Type B pancreatic cell (in vitro differentiated cells): ENCODE measurements around the gene NPBWR2. TPM values are rescaled to one million over a fixed set of nuclear protein-coding genes. Genes with fewer than 3 reads are reported as not detected.
A peak's percentile ranks its signal among the peaks of the same experiment; 100 is the strongest.

ENCODE experiments used
- DNase-seq: peaks from one replicate; pipeline ENCODE4 v3.0.0; 2021; ENCODE audit warnings: mixed read lengths; ENCODE audit not compliant: unreplicated experiment; ENCODE audit errors: extremely low spot score
- H3K27ac Mint-ChIP-seq: 2 replicates; pipeline ENCODE4 v1.8.0; 2021; ENCODE audit warnings: mild to moderate bottlenecking, mixed read lengths
- H3K27me3 Mint-ChIP-seq: 2 replicates; pipeline ENCODE4 v1.8.0; 2021; ENCODE audit warnings: mixed read lengths
- H3K36me3 Mint-ChIP-seq: 2 replicates; pipeline ENCODE4 v1.8.0; 2021; ENCODE audit warnings: mixed read lengths
- H3K4me1 Mint-ChIP-seq: one replicate; pipeline ENCODE4 v1.8.0; 2021; ENCODE audit warnings: mixed read lengths; ENCODE audit not compliant: unreplicated experiment
- H3K4me3 Mint-ChIP-seq: 2 replicates; pipeline ENCODE4 v1.8.0; 2021; ENCODE audit warnings: mild to moderate bottlenecking, mixed read lengths
- H3K9me3 Mint-ChIP-seq: 2 replicates; pipeline ENCODE4 v1.8.0; 2021; ENCODE audit warnings: mixed read lengths
- microRNA-seq: library from miRNA; unstranded; fragments of <30 nt; microRNA quantifications from one replicate; pipeline ENCODE4, GENCODE V29; 2020
- total RNA-seq: library from RNA; stranded (reverse); gene quantifications from 2 replicates; pipeline ENCODE4 v1.2.1, GENCODE V29; 2021; ENCODE audit warnings: low replicate concordance
- TF ChIP-seq, protein P1 (sequence below): fragments of 200-600 bp; sonication (generic); conservative IDR thresholded peaks from 2 replicates; pipeline ENCODE4 v1.5.0; 2021; ENCODE audit warnings: antibody characterized with exemption, mild to moderate bottlenecking

NPBWR2 gene
- total RNA-seq, 1 donor from 2014 or later: not detected

DNA sequence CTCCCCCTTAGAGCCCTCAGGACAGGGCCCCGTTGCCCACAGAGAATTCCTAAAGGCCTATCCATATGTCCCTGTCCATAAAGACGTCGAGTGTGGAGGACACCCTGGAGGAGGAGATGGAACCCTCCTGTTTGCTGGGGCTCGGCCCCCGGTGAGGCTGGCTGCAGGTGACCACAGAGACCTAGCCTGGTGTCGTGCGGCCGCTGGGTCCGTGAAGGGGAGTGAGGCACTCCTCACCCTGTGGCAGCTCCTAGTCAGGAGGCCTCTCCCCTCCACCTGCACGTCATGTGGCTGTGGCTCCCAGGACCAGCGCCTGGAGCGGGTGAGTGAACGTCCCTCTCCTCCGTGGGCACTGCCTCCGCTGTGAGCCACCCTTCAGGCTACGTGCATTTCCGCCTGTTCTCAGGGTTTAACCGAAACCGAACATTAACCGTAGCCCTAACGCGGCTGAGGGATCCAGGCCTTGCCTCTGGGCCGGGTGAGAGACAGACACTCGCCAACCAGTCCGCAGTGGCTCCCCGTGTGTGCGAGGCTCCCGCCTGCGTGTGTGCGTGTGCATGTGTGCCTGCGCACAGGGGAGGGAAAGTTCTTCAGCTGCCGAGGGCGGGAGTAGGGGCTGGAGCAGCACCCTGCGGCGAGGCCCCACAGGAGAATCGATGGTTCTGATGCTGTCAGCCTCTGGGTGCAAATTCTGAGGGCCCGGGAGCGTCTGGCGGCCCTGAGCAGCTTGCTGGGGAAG is 50.3 kb downstream of the NPBWR2 start:
- TF ChIP-seq, protein P1, sequence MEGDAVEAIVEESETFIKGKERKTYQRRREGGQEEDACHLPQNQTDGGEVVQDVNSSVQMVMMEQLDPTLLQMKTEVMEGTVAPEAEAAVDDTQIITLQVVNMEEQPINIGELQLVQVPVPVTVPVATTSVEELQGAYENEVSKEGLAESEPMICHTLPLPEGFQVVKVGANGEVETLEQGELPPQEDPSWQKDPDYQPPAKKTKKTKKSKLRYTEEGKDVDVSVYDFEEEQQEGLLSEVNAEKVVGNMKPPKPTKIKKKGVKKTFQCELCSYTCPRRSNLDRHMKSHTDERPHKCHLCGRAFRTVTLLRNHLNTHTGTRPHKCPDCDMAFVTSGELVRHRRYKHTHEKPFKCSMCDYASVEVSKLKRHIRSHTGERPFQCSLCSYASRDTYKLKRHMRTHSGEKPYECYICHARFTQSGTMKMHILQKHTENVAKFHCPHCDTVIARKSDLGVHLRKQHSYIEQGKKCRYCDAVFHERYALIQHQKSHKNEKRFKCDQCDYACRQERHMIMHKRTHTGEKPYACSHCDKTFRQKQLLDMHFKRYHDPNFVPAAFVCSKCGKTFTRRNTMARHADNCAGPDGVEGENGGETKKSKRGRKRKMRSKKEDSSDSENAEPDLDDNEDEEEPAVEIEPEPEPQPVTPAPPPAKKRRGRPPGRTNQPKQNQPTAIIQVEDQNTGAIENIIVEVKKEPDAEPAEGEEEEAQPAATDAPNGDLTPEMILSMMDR: no peak
- Mint-ChIP-seq H3K4me1 (peaks cover 19% of the 10 kb centered on the region), H3K27me3 (peaks cover 9% of the 10 kb centered on the region), H3K27ac (no peak overlapping the region), H3K9me3 (no peaks in the 10 kb centered on the region), H3K36me3 (no peaks in the 10 kb centered on the region), H3K4me3 (no peak overlapping the region)
- DNase-seq: no peak

DNA sequence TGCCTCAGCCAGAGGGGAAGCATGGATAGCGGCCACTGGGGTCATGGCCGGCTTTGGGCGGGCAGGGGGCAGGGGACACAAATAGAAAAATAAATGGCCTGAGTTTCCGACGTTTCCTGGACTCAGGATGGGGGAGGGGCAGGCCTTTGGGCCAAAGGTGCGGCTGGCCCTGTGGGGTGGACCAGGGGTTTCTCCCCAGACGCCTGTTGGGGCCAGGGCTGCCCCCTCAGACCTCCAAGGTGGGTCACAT is 50.8 kb downstream of the NPBWR2 start:
- Mint-ChIP-seq H3K27me3 (peaks cover 14% of the 10 kb centered on the region), H3K4me3 (no peak overlapping the region), H3K27ac (no peak overlapping the region), H3K4me1 (peaks cover 18% of the 10 kb centered on the region), H3K36me3 (no peaks in the 10 kb centered on the region), H3K9me3 (no peaks in the 10 kb centered on the region)
- TF ChIP-seq, protein P1: no peak
- no peak for DNase-seq

DNA sequence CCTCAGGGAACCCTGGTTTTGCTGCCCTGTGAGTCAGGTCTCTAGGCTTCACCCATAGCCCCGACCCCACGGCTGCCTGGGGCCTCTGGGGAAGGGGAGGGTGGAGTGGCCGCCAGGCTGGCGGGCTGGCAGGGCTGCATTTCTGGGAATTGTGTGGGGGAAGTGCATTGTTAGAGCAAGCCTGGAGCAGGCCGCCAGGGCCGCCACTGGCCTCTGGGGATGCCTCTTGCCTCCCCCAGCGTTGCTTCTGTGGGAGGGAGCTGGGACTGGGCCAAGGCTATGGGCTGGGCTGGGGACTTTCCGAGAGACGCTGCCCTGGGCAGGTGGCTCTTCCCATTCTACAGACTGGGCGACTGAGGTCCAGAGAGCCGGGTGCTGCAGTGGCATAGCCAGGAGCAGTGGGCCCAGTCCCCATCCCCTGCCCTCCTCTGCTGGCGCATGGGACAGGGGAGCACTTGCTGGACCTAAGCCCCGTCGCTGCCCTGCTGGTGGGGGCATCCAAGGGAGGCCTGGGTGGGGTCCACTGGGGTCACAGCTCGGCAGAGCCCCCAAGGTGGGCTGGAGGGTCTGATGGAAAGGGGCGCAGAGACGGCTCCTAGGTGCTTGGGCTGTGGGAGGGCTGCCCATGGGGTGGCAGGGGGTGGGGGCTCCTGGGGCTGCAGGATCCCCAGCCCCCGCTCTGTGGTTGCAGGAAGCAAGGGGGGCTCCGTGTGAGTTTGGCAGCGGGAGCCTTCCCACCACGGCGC is 51.3 kb downstream of the NPBWR2 start:
- Mint-ChIP-seq H3K4me1 (peaks cover 18% of the 10 kb centered on the region), H3K27me3 (peaks cover 16% of the 10 kb centered on the region), H3K36me3 (no peaks in the 10 kb centered on the region), H3K4me3 (no peak overlapping the region), H3K27ac (no peak overlapping the region), H3K9me3 (no peaks in the 10 kb centered on the region)
- no peak for DNase-seq
- TF ChIP-seq, protein P1: no peak

DNA sequence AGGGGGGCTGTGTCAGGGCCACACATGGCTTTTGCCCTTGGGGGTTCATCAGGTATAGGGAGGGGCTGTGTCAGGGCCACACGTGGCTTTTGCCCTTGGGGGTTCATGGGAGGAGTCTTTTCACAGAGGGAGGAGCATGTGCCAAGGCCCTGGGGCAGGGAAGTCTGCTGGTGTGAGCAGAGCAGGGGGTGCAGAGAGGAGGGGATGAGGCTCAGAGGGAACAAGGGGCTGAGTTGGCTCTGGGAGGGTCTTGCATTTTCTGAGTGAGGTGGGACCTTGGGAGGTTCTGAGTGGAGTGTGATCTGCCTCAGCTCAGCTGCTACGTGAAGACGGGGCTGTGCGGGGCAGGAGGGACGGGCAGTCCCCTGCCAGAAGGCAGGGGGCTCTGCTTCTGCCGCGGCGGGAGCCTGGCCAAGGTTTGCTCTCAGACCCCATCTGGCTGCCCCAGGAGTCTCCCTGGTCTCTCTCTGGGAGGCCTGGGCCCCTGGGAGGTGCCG is 51.9 kb downstream of the NPBWR2 start:
- Mint-ChIP-seq H3K27me3 (peaks cover 22% of the 10 kb centered on the region), H3K4me3 (no peak overlapping the region), H3K4me1 (peaks cover 18% of the 10 kb centered on the region), H3K36me3 (no peaks in the 10 kb centered on the region), H3K27ac (no peak overlapping the region), H3K9me3 (no peaks in the 10 kb centered on the region)
- no peak for DNase-seq
- TF ChIP-seq, protein P1: no peak

DNA sequence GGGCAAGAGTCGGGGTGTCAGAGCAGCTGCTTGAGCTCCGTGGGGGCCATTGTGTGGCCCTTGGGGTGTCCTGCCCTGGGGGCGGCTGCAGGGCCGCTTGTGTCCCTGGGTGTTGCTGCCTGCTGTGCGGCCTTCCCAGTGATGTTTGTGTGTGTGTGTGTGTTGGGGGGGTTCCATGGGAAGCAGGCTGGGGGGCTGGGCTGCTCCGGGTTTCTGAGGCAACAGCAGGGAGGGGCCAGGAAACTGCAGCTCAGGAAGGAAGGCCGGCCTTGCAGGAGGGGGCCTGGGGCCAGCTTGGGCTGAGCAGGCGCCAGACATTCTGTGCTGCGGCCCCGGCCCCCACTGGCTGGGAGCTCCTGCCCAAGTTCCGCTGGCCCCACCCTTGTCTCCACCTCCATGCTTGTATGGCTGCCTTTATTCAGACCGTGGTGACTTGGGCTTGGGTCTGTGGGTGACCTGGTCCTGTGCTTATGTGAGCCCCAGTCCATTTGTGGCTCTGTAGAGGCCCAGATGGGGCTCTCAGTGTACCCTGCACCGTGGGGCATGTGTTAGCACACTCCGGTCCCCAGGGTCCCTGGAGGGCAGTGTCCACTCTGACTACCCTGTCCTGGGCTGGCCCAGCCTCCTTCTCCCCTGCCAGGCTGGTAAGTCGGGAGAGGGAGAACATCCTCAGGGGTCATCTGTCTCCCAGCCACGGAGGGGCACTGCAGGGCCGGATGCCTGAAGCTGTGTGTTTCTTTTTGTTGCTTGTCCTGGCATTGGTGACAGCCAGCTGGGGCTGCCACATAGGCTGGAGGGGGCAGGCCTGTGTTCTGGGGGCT is 53.3 kb downstream of the NPBWR2 start:
- no peak overlapping the region for H3K4me3 Mint-ChIP-seq
- H3K27me3 Mint-ChIP-seq: peaks cover 26% of the 10 kb centered on the region
- no peak overlapping the region for H3K27ac Mint-ChIP-seq
- H3K9me3 Mint-ChIP-seq: no peaks in the 10 kb centered on the region
- DNase-seq: no peak
- no peaks in the 10 kb centered on the region for H3K36me3 Mint-ChIP-seq
- TF ChIP-seq, protein P1: peak; percentile 48
- H3K4me1 Mint-ChIP-seq: peaks cover 13% of the 10 kb centered on the region

Small RNA genes lying within 50 kb of the gene (microRNA-seq; reads per million reads assigned to microRNA genes)
- gene MIR6813: not detected

Other genes with a start within 250 kb of the NPBWR2 start
- gene ABHD16B, start 246.1 kb downstream of the NPBWR2 start, total RNA-seq: not detected in 2 replicates
- gene TPD52L2, start 242.3 kb downstream of the NPBWR2 start, total RNA-seq: 76.5 and 96.3 TPM in 2 replicates
- gene DNAJC5, start 212.4 kb downstream of the NPBWR2 start, total RNA-seq: 44.1 and 51.9 TPM in 2 replicates
- 44.1 and 49.7 TPM in 2 replicates for gene UCKL1, start 151.1 kb downstream of the NPBWR2 start, total RNA-seq
- 34.7 and 40.8 TPM in 2 replicates for gene ZNF512B, start 137.6 kb downstream of the NPBWR2 start, total RNA-seq
- gene SAMD10, start 127.9 kb downstream of the NPBWR2 start, total RNA-seq: 7.4 and 16.9 TPM in 2 replicates
- 64.3 and 67.9 TPM in 2 replicates for gene PRPF6, start 126.4 kb downstream of the NPBWR2 start, total RNA-seq
- gene C20orf204, start 71.4 kb downstream of the NPBWR2 start, total RNA-seq: 3.0 and 7.4 TPM in 2 replicates
- 0.72 and 1.2 TPM in 2 replicates for gene SOX18, start 57.9 kb downstream of the NPBWR2 start, total RNA-seq
- gene TCEA2, start 44.4 kb downstream of the NPBWR2 start, total RNA-seq: 33.4 and 73.3 TPM in 2 replicates
- 8.4 and 9.5 TPM in 2 replicates for gene RGS19, start 28.0 kb downstream of the NPBWR2 start, total RNA-seq
- gene OPRL1, start 27.5 kb downstream of the NPBWR2 start, total RNA-seq: 0.50 and 1.9 TPM in 2 replicates
- not detected in 2 replicates for gene LKAAEAR1, start 23.2 kb downstream of the NPBWR2 start, total RNA-seq
- 2.9 and 4.9 TPM in 2 replicates for gene MYT1, start 56.9 kb upstream of the NPBWR2 start, total RNA-seq
- 85.1 and 101 TPM in 2 replicates for gene PCMTD2, start 148.2 kb upstream of the NPBWR2 start, total RNA-seq